Type B pancreatic cell (in vitro differentiated cells): ENCODE results near the gene NFE2L3. TPM values are rescaled to one million over a fixed set of nuclear protein-coding genes. Genes with fewer than 3 reads are reported as not detected.

Experiments used
- DNase-seq: peaks from one replicate; pipeline ENCODE4 v3.0.0; 2021; ENCODE audit warnings: mixed read lengths; ENCODE audit not compliant: unreplicated experiment; ENCODE audit errors: extremely low spot score
- H3K27ac Mint-ChIP-seq: 2 replicates; pipeline ENCODE4 v1.8.0; 2021; ENCODE audit warnings: mild to moderate bottlenecking, mixed read lengths
- H3K27me3 Mint-ChIP-seq: 2 replicates; pipeline ENCODE4 v1.8.0; 2021; ENCODE audit warnings: mixed read lengths
- H3K36me3 Mint-ChIP-seq: 2 replicates; pipeline ENCODE4 v1.8.0; 2021; ENCODE audit warnings: mixed read lengths
- H3K4me1 Mint-ChIP-seq: one replicate; pipeline ENCODE4 v1.8.0; 2021; ENCODE audit warnings: mixed read lengths; ENCODE audit not compliant: unreplicated experiment
- H3K4me3 Mint-ChIP-seq: 2 replicates; pipeline ENCODE4 v1.8.0; 2021; ENCODE audit warnings: mild to moderate bottlenecking, mixed read lengths
- H3K9me3 Mint-ChIP-seq: 2 replicates; pipeline ENCODE4 v1.8.0; 2021; ENCODE audit warnings: mixed read lengths
- total RNA-seq: library from RNA; stranded (reverse); gene quantifications from 2 replicates; pipeline ENCODE4 v1.2.1, GENCODE V29; 2021; ENCODE audit warnings: low replicate concordance
- TF ChIP-seq, protein P1 (sequence below): fragments of 200-600 bp; sonication (generic); conservative IDR thresholded peaks from 2 replicates; pipeline ENCODE4 v1.5.0; 2021; ENCODE audit warnings: antibody characterized with exemption, mild to moderate bottlenecking

NFE2L3 gene
- total RNA-seq, 1 donor from 2014 or later, result 6.5 TPM

GRCh38 chr7:26201247-26202018, 49.4 kb downstream of the NFE2L3 start, which contains the start of gene CBX3:
Gene CBX3 (plus strand): TSS chr7:26201745. CDS start chr7:26202999, 1,254 bp downstream.
- TF ChIP-seq, protein P1, sequence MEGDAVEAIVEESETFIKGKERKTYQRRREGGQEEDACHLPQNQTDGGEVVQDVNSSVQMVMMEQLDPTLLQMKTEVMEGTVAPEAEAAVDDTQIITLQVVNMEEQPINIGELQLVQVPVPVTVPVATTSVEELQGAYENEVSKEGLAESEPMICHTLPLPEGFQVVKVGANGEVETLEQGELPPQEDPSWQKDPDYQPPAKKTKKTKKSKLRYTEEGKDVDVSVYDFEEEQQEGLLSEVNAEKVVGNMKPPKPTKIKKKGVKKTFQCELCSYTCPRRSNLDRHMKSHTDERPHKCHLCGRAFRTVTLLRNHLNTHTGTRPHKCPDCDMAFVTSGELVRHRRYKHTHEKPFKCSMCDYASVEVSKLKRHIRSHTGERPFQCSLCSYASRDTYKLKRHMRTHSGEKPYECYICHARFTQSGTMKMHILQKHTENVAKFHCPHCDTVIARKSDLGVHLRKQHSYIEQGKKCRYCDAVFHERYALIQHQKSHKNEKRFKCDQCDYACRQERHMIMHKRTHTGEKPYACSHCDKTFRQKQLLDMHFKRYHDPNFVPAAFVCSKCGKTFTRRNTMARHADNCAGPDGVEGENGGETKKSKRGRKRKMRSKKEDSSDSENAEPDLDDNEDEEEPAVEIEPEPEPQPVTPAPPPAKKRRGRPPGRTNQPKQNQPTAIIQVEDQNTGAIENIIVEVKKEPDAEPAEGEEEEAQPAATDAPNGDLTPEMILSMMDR, result no peak
- H3K4me3 Mint-ChIP-seq, result peak within 1 kb of the TSS; percentile 97
- H3K36me3 Mint-ChIP-seq, result peaks cover 58% of the 10 kb centered on the region
- DNase-seq, result peak; percentile 92
- no peaks in the 10 kb centered on the region for H3K9me3 Mint-ChIP-seq
- peaks cover 30% of the 10 kb centered on the region for H3K4me1 Mint-ChIP-seq
- H3K27me3 Mint-ChIP-seq, result peaks cover 7% of the 10 kb centered on the region
- H3K27ac Mint-ChIP-seq, result peak within 1 kb of the TSS; percentile 100

DNA sequence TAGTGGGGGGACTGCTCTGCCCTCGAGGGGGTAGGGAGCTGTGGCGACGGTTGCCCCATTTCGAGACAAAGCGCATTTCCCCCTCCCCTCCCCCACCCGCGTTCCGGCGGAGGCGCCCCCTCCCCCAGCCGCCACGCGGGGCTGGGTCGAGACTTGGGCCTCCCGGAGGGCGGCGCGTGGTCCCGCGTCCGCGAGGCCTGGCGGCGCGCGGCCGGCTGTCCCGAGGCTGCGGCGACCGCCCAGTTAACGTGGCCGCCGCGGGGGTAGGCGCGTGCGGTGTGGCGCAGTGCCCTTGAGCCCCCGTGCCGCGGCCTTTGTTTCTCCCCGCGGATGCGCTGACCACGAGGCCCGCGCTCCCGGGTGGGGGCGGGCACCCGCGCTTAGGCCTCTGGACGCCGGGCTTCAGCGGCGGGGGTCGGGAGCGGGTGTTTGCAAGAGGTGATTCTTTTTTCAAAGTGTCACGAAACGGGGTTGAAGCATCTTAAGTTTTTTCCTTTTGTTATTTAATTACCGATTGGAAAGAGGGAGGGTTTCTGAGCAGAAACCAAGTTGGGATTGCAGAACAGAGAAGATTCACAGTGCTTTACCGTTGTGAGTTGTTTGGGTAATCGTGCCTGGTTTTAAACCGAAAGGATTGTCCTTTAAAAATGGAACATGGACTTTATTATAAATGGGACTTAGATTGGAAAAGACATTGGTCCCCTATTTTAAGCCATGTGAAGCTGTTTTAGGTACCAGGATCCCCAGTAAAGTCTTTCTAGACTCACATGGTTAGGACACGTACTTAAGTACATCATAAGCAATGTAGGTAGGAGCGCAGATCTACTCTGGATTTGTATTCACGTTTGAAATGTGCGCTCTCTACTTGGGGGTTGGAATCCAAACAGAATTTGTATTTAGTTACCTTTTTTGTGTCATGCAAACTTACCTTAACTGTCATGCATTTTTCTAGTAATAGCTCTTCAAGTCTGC, 50.3 kb downstream of the NFE2L3 start:
- peaks cover 27% of the 10 kb centered on the region for H3K4me1 Mint-ChIP-seq
- peak; percentile 75 for DNase-seq
- TF ChIP-seq, protein P1, result peak; percentile 17

GRCh38 chr7:26203016-26203415, 51.0 kb downstream of the NFE2L3 start:
- DNase-seq, result no peak
- Mint-ChIP-seq H3K4me3 (peak overlapping the region; percentile 93), H3K27me3 (peaks cover 7% of the 10 kb centered on the region), H3K36me3 (peaks cover 56% of the 10 kb centered on the region), H3K9me3 (no peaks in the 10 kb centered on the region), H3K27ac (peak overlapping the region; percentile 85), H3K4me1 (peaks cover 25% of the 10 kb centered on the region)
- TF ChIP-seq, protein P1, result no peak

More for the DNA sequence above, 50.3 kb downstream of the NFE2L3 start:
- H3K36me3 Mint-ChIP-seq, result peaks cover 58% of the 10 kb centered on the region
- peak overlapping the region; percentile 93 for H3K4me3 Mint-ChIP-seq
- H3K9me3 Mint-ChIP-seq, result no peaks in the 10 kb centered on the region
- peaks cover 7% of the 10 kb centered on the region for H3K27me3 Mint-ChIP-seq
- peak overlapping the region; percentile 85 for H3K27ac Mint-ChIP-seq

DNA sequence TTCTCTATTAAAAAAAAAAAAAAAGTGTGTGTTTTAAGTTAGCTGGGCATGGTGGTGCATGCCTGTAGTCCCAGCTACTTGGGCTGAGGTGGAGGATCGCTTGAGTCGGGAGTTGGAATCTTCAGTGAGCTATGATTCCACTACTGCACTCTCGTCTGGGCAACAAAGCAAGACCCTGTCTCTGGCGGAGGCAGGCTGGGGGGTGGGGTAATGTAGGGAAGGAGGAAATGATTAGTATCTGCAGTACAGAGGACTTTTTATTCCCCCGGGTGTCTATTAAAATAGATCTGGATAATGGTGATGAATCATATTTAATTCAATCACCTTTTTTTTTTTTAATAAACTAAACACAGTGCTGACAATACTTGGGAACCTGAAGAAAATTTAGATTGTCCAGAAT, 56.0 kb downstream of the NFE2L3 start:
- peaks cover 30% of the 10 kb centered on the region for H3K4me1 Mint-ChIP-seq
- H3K4me3 Mint-ChIP-seq, result no peak overlapping the region
- TF ChIP-seq, protein P1, result no peak
- no peak overlapping the region for H3K27ac Mint-ChIP-seq
- no peaks in the 10 kb centered on the region for H3K9me3 Mint-ChIP-seq
- peaks cover 51% of the 10 kb centered on the region for H3K36me3 Mint-ChIP-seq
- DNase-seq, result no peak
- no peaks in the 10 kb centered on the region for H3K27me3 Mint-ChIP-seq

DNA sequence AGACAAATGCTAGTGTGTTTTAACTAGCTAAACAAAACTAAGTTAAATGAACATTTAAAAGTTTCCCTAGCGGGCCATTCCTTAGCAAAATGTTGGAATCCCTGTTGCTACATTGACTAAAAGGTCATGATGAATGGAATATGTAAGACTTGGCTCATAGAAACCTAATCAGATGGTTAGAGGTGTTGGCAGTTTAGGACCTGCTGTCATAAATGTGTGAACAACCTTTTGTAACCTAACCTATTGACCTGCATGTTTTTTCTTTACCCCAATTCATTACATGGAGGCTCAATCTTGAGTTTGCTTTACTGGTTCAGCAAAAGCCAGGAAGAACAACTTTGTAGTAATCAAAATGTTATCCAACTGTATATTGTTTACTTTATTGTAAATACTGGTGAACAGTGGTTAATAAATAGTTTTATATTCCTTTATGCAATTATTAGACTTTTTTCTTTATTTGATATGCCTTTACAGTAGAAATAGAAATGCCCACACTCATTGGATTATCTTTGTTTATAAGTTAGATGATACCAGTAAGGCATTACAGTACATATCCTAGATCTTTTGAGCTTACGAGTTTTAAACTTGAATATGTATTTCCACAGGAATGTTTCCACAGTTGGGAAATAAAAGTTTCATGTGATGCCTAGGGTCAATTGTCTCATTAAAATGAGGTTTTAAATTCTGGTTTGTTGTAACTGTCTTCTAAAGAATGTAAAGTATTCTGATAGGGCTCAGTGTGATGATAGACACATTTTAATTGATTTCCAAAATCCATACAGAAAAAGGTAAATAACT, 61.1 kb downstream of the NFE2L3 start:
- TF ChIP-seq, protein P1, result no peak
- DNase-seq, result no peak
- H3K4me3 Mint-ChIP-seq, result no peak overlapping the region
- peaks cover 30% of the 10 kb centered on the region for H3K36me3 Mint-ChIP-seq
- H3K4me1 Mint-ChIP-seq, result peaks cover 4% of the 10 kb centered on the region
- H3K27ac Mint-ChIP-seq, result no peak overlapping the region
- H3K9me3 Mint-ChIP-seq, result no peaks in the 10 kb centered on the region
- H3K27me3 Mint-ChIP-seq, result no peaks in the 10 kb centered on the region
